DOHH2 (cell line): ENCODE measurements around the gene CNPY1.

Experiments used
- H3F3A ChIP-seq: fragments of 200-600 bp; sonication (generic), shearing (Covaris generic); 2 replicates; pipeline ENCODE4 v1.6.0; 2016; ENCODE audit warnings: antibody characterized with exemption, mild to moderate bottlenecking; ENCODE audit not compliant: control insufficient read depth, insufficient read depth
- H3K27ac ChIP-seq: fragments of 200-600 bp; sonication (generic); 2 replicates; pipeline ENCODE4 v1.5.1; 2014; ENCODE audit warnings: low read depth, mild to moderate bottlenecking, low read length, moderate library complexity
- H3K27me3 ChIP-seq: fragments of 200-600 bp; sonication (generic); 2 replicates; pipeline ENCODE4 v1.6.1; 2014; ENCODE audit warnings: mild to moderate bottlenecking, low read length, mixed read lengths; ENCODE audit not compliant: control insufficient read depth
- H3K36me3 ChIP-seq: fragments of 200-600 bp; sonication (generic); 2 replicates; pipeline ENCODE4 v1.6.1; 2014; ENCODE audit warnings: mild to moderate bottlenecking, low read length, moderate library complexity, mixed read lengths; ENCODE audit not compliant: control insufficient read depth
- H3K4me1 ChIP-seq: fragments of 200-600 bp; sonication (generic); 2 replicates; pipeline ENCODE4 v1.6.1; 2014; ENCODE audit warnings: mild to moderate bottlenecking, low read length, mixed read lengths; ENCODE audit not compliant: control insufficient read depth
- H3K4me2 ChIP-seq: fragments of 200-600 bp; sonication (generic); 2 replicates; pipeline ENCODE4 v1.6.0; 2014; ENCODE audit warnings: mild to moderate bottlenecking, low read length, moderate library complexity
- H3K4me3 ChIP-seq: fragments of 200-600 bp; sonication (generic); 2 replicates; pipeline ENCODE4 v1.5.1; 2014; ENCODE audit warnings: mild to moderate bottlenecking, low read length, mixed read lengths
- H3K79me2 ChIP-seq: fragments of 200-600 bp; sonication (generic); 2 replicates; pipeline ENCODE4 v1.6.1; 2014; ENCODE audit warnings: mild to moderate bottlenecking, low read length, mixed read lengths; ENCODE audit not compliant: control insufficient read depth
- H3K9me2 ChIP-seq: fragments of 200-600 bp; sonication (generic); replicated peaks from 2 replicates; pipeline ENCODE4 v1.6.1; 2014; ENCODE audit warnings: mild to moderate bottlenecking, low read length, mixed read lengths; ENCODE audit not compliant: control insufficient read depth
- H3K9me3 ChIP-seq: fragments of 200-600 bp; sonication (generic); 2 replicates; pipeline ENCODE4 v1.6.1; 2014; ENCODE audit warnings: antibody characterized with exemption, low read length, mixed read lengths; ENCODE audit not compliant: control insufficient read depth, insufficient read depth
- H4K20me1 ChIP-seq: fragments of 200-600 bp; sonication (generic); 2 replicates; pipeline ENCODE4 v1.6.0; 2014; ENCODE audit warnings: low read depth, mild to moderate bottlenecking, antibody characterized with exemption, low read length, moderate library complexity; ENCODE audit not compliant: control insufficient read depth, insufficient read depth
- CTCF ChIP-seq: fragments of 200-600 bp; sonication (generic); IDR thresholded peaks from one replicate; pipeline ENCODE4 v1.5.1; 2014; ENCODE audit warnings: antibody characterized with exemption, mild to moderate bottlenecking, low read depth, low read length; ENCODE audit not compliant: poor library complexity, severe bottlenecking
- EZH2phosphoT487 ChIP-seq: fragments of 200-600 bp; sonication (generic); IDR thresholded peaks from 2 replicates; pipeline ENCODE4 v1.6.1; 2017; ENCODE audit warnings: borderline replicate concordance, mild to moderate bottlenecking, antibody characterized with exemption, low read length, moderate library complexity, mixed read lengths

CNPY1 gene

GRCh38 chr7:155530601-155531000 lies 15.8 kb downstream of the CNPY1 start:
- peaks cover 39% of the 10 kb centered on the region for H3K27me3 ChIP-seq
- no peaks in the 10 kb centered on the region for H3K9me3 ChIP-seq
- H3K4me3 ChIP-seq, result no peak overlapping the region
- no peaks in the 10 kb centered on the region for H3K9me2 ChIP-seq
- H4K20me1 ChIP-seq, result no peaks in the 10 kb centered on the region
- no peaks in the 10 kb centered on the region for H3F3A ChIP-seq
- H3K36me3 ChIP-seq, result no peaks in the 10 kb centered on the region
- H3K4me1 ChIP-seq, result peaks cover 12% of the 10 kb centered on the region
- no peak overlapping the region for H3K27ac ChIP-seq
- TF ChIP-seq EZH2phosphoT487, result no peak
- no peak for TF ChIP-seq CTCF
- no peaks in the 10 kb centered on the region for H3K79me2 ChIP-seq
- no peak overlapping the region for H3K4me2 ChIP-seq

- peaks cover 12% of the 10 kb centered on the region for H3K4me1 ChIP-seq
- H3K79me2 ChIP-seq, result no peaks in the 10 kb centered on the region
- H3K27ac ChIP-seq, result no peak overlapping the region
- TF ChIP-seq EZH2phosphoT487 (no peak), CTCF (no peak)
- H3K27me3 ChIP-seq, result peaks cover 31% of the 10 kb centered on the region
- H4K20me1 ChIP-seq, result no peaks in the 10 kb centered on the region
- no peak overlapping the region for H3K4me3 ChIP-seq
- no peaks in the 10 kb centered on the region for H3K9me3 ChIP-seq
- no peak overlapping the region for H3K4me2 ChIP-seq
- H3F3A ChIP-seq, result no peaks in the 10 kb centered on the region
- H3K36me3 ChIP-seq, result no peaks in the 10 kb centered on the region
- no peaks in the 10 kb centered on the region for H3K9me2 ChIP-seq
Measured at GRCh38 chr7:155529845-155530244, 16.5 kb downstream of the CNPY1 start.

GRCh38 chr7:155529346-155529745 lies 17.0 kb downstream of the CNPY1 start:
- Histone ChIP-seq H4K20me1 (no peaks in the 10 kb centered on the region), H3K36me3 (no peaks in the 10 kb centered on the region), H3K9me3 (no peaks in the 10 kb centered on the region), H3K4me1 (peaks cover 12% of the 10 kb centered on the region), H3F3A (no peaks in the 10 kb centered on the region), H3K27ac (no peak overlapping the region), H3K79me2 (no peaks in the 10 kb centered on the region), H3K4me2 (no peak overlapping the region), H3K9me2 (no peaks in the 10 kb centered on the region), H3K27me3 (peaks cover 28% of the 10 kb centered on the region), H3K4me3 (no peak overlapping the region)
- TF ChIP-seq EZH2phosphoT487, result no peak
- TF ChIP-seq CTCF, result no peak

- no peaks in the 10 kb centered on the region for H4K20me1 ChIP-seq
- no peak overlapping the region for H3K27ac ChIP-seq
- H3K79me2 ChIP-seq, result no peaks in the 10 kb centered on the region
- H3K27me3 ChIP-seq, result peaks cover 11% of the 10 kb centered on the region
- TF ChIP-seq CTCF, result no peak
- no peak for TF ChIP-seq EZH2phosphoT487
- no peaks in the 10 kb centered on the region for H3F3A ChIP-seq
- no peaks in the 10 kb centered on the region for H3K4me1 ChIP-seq
- H3K9me2 ChIP-seq, result no peaks in the 10 kb centered on the region
- H3K4me2 ChIP-seq, result no peak overlapping the region
- H3K36me3 ChIP-seq, result no peaks in the 10 kb centered on the region
- no peak overlapping the region for H3K4me3 ChIP-seq
- no peaks in the 10 kb centered on the region for H3K9me3 ChIP-seq
Measured at GRCh38 chr7:155527664-155528063, 18.7 kb downstream of the CNPY1 start.
